Measurements from ENCODE around the gene GPR18.

The GPR18 gene, protein sequence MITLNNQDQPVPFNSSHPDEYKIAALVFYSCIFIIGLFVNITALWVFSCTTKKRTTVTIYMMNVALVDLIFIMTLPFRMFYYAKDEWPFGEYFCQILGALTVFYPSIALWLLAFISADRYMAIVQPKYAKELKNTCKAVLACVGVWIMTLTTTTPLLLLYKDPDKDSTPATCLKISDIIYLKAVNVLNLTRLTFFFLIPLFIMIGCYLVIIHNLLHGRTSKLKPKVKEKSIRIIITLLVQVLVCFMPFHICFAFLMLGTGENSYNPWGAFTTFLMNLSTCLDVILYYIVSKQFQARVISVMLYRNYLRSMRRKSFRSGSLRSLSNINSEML

DNA sequence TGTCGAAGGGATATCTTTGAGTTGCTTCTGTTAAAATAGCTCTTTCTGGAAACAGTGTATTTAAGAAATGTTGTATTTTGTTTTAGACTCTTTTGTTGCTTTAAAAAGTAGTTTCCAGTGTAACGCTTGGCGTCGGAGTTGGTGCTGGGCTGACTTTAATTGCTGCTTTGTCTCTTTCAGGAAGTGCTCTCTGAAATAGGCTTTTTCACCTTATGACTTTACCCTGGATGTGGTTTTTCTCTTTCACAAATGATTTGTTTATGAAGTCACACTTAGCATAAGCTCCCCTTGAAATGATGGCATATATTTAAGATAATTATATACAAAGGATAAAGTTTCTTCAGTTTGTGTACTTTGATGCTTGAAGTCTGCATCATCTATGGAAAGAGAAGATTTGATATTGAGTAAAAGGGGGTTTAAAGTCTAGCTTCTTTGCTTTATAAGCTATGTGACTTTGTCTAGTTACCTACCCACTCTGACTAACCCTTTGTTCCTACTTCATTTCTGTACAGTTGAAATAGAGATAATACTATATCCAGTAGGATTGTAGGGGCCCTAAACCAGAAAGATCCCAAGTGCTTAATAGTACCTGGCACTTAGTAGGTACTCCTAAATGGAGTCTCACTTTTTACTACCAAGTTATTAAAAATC is at the start of gene GPR18:
Gene GPR18, minus strand, starts transcription at position 170 of the 651 bp plus-strand sequence. CDS start 2,507 bp downstream, outside the sequence.
- no peak for DNase-seq

GRCh38 chr13:99307648-99308339 is 49.6 kb upstream of the GPR18 start:
- no peak for DNase-seq

GRCh38 chr13:99307247-99307646 is 49.1 kb upstream of the GPR18 start, which contains the start of gene GPR183:
TSS of gene GPR183 (minus strand) at chr13:99307399. CDS start at chr13:99296145, 11,254 bp downstream.
- DNase-seq: no peak

DNA sequence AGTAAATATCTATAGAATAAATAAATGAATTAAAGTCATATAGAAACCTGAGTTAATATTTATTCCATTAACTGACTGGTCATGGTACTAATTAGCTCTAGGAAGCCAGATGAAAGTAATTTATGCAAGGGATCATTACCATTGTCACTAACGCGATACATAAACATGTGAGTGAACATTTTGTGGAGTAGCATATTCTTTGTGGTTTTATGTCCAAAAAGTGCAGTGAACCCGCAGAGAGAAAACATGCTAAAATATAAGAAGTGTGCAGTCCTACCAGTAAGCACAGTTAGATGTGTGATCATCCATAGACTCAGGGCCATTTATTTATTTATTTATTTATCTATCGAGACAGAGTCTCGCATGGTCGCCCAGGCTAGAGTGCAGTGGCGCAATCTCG is 47.4 kb upstream of the GPR18 start:
- no peak for DNase-seq

- DNase-seq: no peak
Measured at GRCh38 chr13:99305158-99305557, 47.0 kb upstream of the GPR18 start.

- no peak for DNase-seq
Measured at GRCh38 chr13:99304541-99304940, 46.4 kb upstream of the GPR18 start.

DNA sequence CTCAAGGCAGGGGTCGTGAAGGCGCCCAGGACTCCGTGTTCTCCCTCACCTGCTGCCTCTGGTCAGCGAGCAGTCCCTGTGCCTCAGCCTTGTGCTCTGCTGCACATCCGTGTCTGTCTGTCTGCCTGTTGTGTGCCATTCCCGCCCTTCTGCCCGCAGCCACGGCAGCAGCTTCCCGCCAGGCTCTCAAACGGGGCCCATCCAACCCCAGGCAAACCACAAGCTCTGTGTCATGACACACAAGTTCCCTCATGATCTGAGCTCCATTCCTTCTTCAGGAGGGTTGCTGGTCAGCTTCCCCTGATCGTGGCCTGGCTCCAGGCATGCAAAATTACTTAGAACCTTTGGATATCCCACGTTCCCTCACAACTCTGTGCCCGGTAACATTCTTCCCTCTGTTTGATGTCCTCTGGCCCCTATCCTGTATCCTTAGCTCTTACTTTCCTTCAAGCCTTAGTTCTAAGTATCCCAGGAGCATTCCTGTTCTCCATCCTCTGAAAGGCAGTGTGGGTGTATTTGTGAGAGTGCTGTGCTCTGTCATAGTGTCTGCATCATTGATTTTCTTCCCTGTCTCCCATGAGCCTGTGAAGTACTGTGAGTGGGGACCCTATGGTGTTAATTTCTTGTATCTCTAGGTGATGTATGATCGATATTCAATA is 45.8 kb upstream of the GPR18 start:
- no peak for DNase-seq

GRCh38 chr13:99302637-99303505 is 44.7 kb upstream of the GPR18 start:
- no peak for DNase-seq

DNA sequence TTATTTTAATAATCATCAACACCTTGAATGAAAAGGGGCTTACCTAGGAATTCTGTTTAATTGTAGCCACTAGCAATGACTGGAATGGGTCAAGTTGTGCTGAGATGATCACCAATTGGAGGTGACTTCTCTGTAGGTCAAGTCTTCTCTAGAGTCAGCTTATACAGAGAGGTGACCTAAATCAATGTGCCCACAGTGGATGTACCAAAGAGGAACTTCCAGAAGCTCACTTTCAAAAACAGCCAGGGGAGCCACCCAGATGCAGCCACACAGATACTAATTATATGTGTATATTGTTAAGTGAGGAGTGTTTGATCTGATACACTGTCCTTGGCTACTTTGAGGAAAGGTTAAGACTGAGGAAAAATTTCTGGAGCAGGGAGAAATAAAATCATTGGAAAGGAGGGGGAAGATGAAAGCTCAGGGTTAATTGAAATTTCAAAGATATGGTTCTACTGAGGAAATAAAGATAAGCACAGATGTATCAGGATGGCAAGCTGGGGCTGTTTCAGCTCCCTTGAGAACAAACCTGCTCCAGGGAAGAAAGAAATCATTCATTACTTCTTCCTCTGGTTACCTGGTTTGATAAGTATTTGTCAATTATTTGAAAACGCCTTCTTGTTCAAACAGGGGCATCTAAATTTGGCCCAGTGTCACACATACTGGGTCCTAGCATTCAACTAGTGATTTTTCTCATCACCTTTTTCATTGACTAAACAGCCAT is 43.9 kb upstream of the GPR18 start:
- no peak for DNase-seq

DNA sequence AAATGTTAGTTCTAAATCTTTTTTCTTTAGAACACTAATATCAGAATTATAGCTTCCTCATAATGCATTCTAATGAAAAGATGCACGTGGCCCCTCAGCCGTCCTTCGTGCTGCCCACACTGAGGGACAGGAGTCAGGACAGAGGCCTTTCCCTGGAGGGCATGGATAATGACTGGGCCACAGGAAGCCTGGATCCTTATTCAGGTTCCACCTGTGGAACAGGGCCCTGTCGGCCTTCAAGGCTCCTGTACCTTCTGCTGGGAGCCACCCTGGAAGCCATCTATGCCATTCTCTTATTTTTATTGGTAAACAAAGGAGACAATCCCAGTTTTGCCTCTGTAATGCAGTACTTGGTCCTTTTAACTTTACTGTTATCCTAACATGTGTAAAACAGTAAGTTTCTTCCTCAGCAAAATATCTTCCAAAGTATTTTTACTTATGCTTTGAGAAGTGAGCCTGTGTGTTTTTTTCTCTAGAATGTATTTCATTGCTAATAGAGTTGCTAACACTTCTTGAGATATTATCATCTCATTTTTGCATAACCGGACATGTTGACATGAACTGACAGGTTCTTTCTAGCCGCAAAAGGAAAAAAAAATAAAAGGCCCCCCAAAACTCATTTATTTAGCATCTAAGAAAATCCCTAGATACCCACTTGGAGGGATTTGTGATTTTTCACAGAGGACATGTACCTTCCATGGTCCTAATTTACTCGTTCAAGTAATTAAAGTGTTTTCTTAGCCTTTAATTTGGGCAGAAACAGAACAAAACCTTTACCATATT is 43.1 kb upstream of the GPR18 start:
- DNase-seq: no peak

DNA sequence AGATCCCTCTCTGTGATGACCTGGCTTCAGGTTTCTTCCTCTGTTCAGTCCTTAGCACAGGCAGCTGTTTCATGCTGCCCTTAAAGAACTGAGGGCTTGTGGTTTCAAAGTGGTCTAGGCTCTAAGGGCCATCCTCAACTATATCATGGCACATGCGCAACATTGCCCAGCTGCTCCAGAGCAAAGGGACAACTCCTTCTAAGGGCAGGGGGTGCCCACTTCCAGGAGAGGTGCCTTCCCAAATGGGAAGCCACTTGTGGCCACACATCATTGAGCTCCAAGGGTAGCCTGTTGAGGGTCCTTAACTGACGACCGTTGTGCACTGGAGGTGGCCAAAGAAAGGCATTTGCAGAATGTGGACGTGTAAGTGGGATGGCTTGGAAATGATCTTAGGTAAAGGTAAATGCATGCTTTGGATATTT is 41.8 kb upstream of the GPR18 start:
- no peak for DNase-seq

DNA sequence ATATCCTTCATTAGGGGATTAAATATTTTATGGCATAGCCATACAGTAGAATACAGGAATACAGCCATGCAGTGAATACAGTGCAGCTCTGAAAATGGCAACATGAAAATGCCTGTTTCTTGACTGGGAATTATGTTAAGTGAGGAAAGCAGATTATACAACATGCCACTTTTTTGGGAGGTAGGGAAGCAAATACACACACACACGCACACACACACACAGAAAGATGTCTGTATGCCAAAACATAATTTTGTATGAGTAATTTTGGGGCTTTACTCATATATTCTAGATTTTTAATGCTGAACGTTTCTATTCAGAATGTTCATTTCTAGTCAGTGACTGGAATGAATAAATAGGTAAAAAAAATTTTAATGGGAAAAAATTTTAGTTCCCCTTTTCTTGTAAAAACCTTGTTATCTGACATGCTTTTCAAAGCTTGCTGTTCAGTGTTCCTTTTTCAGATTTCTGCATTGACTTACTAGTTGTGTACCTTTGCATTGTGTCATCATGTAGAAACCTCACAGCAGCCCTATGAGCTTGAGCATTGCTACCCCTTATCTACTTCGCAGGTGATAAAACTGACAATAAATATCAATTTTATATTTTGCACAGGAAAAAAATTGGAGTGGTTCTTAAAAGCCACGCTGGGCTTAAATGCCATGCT is 41.2 kb upstream of the GPR18 start:
- DNase-seq: no peak

DNA sequence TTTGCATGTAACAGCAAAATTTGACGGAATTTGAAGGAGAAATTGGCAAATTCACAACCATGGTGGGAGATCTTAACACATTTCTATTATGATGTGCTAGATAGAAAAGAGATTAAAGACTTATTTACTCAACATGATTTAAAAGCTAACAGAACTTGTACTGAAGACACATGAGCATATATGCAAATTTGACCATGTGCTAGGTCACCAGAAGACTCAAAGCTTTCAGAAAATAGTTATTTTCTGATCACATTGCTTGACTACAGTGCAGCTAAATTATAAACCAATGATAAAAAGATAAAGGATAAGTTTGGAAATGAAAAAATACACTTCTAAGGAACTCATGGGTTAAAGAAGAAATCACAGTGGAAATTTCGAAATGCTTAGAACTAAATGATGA is 39.9 kb upstream of the GPR18 start:
- DNase-seq: no peak

DNA sequence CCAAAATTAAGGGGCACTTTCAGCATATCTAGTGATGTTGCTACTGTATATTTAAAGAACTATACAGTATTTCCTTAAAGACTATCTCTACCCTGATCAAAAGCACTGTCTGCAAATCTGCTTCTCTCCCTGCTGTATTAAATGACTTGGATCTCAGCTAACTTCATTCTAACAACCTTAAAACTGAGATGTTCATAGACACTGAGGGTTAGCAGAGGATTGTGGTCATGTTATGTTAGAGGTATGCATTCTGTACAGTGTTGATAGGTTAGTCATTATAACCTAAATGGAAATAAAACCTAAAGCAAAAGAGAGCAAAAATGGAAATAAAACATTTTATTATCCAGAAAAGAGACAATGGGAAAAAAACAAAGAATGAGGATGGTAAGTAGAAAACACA is 39.2 kb upstream of the GPR18 start:
- no peak for DNase-seq

- DNase-seq: no peak
Measured at GRCh38 chr13:99296398-99296797, 38.2 kb upstream of the GPR18 start.

GRCh38 chr13:99295488-99296252 is 37.5 kb upstream of the GPR18 start:
- no peak for DNase-seq

DNA sequence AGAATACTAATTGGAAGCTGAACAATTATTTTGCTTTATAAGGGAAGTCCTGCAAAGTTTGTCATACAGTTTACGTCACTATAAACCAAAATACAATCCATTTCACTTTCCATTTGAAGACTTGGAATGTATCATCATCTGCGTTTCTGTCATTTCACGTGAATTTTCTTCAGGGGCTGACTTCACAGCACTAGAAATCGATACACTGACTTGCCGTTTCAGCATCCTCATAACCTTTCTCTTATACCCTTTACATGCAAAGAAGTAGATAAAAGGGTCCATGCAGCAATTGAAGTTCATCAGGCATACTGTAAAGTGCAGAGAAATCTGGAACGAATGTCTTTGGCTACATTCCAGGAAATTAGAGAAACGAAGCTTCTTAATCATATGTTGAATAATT is 36.8 kb upstream of the GPR18 start:
- no peak for DNase-seq

DNA sequence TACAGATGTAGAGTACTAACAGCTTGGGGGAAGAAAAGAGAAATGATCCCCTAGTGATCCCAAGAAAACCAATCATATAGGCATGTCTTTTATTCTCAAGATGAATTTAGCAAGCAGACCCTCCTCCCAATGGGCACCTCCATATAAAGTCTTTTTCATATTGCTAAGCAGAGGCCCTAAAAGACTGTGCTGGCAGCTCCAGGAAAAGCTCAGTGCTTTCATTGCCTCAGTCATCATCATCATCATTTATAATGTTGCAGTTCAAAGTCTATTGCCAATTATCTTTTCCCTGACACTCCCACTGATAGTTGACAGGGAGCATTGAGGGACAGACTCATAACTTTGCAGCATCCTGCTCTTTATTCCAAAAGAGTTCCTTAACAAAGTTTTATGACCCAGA is 36.0 kb upstream of the GPR18 start:
- no peak for DNase-seq

DNA sequence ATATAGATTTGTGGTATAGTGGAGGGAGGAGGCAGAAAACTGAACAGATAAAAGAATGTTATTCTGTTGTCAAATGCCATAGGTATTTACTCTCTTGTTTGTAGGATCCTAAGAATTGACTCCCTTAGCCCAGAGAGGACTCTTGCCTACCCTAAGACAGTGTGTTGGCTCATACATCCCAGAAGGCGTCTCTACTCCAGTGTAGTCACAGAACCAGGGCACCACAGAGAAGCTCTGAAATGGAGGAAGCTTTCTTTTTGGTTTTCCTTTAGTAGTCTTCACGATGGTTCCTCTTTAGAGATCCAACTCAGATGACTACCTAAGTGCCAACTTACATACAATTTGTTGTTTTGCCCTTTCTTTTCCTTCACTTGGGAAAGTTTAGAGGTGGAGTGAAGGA is 35.0 kb upstream of the GPR18 start:
- no peak for DNase-seq

Measured in right hindlimb (tissue), 1 donor.